AG09319 (cell line): Measurements from ENCODE around the gene TRIP10.
"Not testable (repeated sequence)": the region's sequence is repeated elsewhere in the genome, so short reads cannot be mapped to it uniquely, and the experiment has no call there.

Experiments
- DNase-seq: peaks from one replicate; pipeline ENCODE4 v3.0.0-alpha.2; 2010; ENCODE audit warnings: low read depth; ENCODE audit errors: extremely low read depth
- CTCF ChIP-seq: IDR thresholded peaks from 2 replicates; pipeline ENCODE4 v1.5.1; 2011; ENCODE audit warnings: low read depth, mild to moderate bottlenecking, inconsistent platforms, low read length, moderate library complexity

TRIP10 gene

GRCh38 chr19:6791237-6791636 lies 51.8 kb downstream of the TRIP10 start:
- TF ChIP-seq CTCF: no peak
- DNase-seq: no peak

- DNase-seq: no peak
- no peak for TF ChIP-seq CTCF
Observed at GRCh38 chr19:6793411-6793810, 53.9 kb downstream of the TRIP10 start.

GRCh38 chr19:6793973-6794372 lies 54.5 kb downstream of the TRIP10 start:
- no peak for DNase-seq
- no peak for TF ChIP-seq CTCF

- no peak for DNase-seq
- TF ChIP-seq CTCF: no peak
Observed at GRCh38 chr19:6794686-6795431, 55.4 kb downstream of the TRIP10 start.

- no peak for DNase-seq
- no peak for TF ChIP-seq CTCF
Observed at GRCh38 chr19:6796278-6796677, 56.8 kb downstream of the TRIP10 start.

GRCh38 chr19:6797646-6798045 lies 58.2 kb downstream of the TRIP10 start:
- no peak for DNase-seq
- TF ChIP-seq CTCF: no peak

GRCh38 chr19:6800160-6800790 lies 60.8 kb downstream of the TRIP10 start:
- not testable (repeated sequence) for DNase-seq

GRCh38 chr19:6800991-6801484 lies 61.6 kb downstream of the TRIP10 start:
- DNase-seq: no peak
- TF ChIP-seq CTCF: no peak
